ENCODE results near the gene CCR5. TPM values are rescaled to one million over a fixed set of nuclear protein-coding genes. Genes with fewer than 3 reads are reported as not detected.

Gene CCR5
- total and polyA plus RNA-seq, 4 donors, result 0.06 to 0.75 (median 0.37) TPM

DNA sequence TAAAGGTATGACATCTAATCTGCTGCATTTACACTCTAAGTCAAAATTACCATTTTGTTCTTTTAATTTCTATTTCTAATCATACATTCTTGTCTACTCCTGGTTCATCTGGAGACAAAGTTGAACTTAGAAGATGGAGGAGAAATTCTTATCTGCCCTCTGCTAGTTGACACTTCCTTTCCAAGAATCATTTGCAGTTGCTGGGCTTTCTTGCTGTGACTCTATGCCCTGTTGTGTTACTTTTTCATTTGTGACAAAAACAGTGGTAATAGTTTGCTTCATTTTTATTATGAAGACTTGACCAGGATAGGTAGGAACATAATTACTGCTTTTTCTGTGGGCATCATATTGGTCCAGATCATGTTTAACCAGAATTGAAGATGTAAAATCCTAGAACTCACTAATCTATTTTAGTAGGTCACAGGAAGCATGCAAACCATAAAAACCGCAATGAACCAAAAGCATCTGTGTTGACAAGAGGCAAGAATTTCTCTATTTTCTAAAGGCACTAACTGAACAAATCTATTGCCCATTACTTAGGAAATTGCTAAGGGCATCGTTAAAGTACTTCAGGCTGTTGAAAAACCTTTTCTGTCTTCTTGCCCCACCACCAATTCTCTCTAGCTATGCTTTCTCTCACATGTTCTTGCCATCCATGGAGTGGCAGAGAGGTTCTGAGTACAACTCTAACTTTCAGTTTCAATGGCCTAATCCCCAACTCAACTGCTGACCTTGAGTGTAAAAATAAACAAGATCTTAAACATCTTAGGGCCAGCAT, 21.1 kb upstream of the CCR5 start:
- no peak for DNase-seq (ENCODE audit: low spot score)
- 68% methylated on average over 2 of the region's 2 CpGs for WGBS
- TF ChIP-seq GABPA (IDR thresholded peaks at IDR 0.05 in 1 of 2, conservative IDR thresholded peaks at IDR 0.05 in 1 of 2), result no peak
- TF ChIP-seq, protein P1, sequence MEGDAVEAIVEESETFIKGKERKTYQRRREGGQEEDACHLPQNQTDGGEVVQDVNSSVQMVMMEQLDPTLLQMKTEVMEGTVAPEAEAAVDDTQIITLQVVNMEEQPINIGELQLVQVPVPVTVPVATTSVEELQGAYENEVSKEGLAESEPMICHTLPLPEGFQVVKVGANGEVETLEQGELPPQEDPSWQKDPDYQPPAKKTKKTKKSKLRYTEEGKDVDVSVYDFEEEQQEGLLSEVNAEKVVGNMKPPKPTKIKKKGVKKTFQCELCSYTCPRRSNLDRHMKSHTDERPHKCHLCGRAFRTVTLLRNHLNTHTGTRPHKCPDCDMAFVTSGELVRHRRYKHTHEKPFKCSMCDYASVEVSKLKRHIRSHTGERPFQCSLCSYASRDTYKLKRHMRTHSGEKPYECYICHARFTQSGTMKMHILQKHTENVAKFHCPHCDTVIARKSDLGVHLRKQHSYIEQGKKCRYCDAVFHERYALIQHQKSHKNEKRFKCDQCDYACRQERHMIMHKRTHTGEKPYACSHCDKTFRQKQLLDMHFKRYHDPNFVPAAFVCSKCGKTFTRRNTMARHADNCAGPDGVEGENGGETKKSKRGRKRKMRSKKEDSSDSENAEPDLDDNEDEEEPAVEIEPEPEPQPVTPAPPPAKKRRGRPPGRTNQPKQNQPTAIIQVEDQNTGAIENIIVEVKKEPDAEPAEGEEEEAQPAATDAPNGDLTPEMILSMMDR (IDR thresholded peaks at IDR 0.05; ENCODE audit: low read depth, low read length, missing input control), result no peak
- H3K27me3 ChIP-seq (ENCODE audit: control insufficient read depth in 4 of 4, insufficient read depth in 4 of 4, low read length in 3 of 4), result peaks cover 0 to 3% (median 0%) of the 10 kb centered on the region in 4 donors
- H3K4me3 ChIP-seq (ENCODE audit: low read depth in 1 of 3, low read length in 3 of 3), result no peak overlapping the region
- H3K9ac ChIP-seq (ENCODE audit: low read depth in 1 of 2, low read length in 2 of 2), result no peak overlapping the region
- no peaks in the 10 kb centered on the region for H3K9me3 ChIP-seq (ENCODE audit: control insufficient read depth in 4 of 4, low read length in 3 of 4)
- H3K4me1 ChIP-seq (ENCODE audit: control insufficient read depth in 4 of 4, insufficient read depth in 4 of 4, low read length in 3 of 4), result no peaks in the 10 kb centered on the region
- no peaks in the 10 kb centered on the region for H3K36me3 ChIP-seq (ENCODE audit: control insufficient read depth in 4 of 4, insufficient read depth in 3 of 4, low read depth in 1 of 4, low read length in 3 of 4)
- no peak overlapping the region for H3K27ac ChIP-seq (ENCODE audit: low read depth in 1 of 2, low read length in 2 of 2)

DNA sequence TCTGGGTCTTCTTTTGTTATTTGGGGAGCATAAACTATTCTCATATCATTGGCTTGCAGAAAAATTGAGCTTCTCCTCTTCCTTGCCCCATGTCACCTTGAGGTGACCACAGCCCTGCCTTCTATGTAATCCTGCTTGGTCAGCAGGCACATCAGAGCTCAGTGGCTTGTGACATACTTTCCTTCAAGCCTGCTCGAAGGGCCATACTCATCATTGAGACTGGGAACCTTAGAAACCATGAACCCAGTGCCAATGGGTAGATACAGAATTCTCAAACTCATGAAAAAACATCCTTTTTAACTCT, 20.5 kb upstream of the CCR5 start:
- TF ChIP-seq, protein P2, sequence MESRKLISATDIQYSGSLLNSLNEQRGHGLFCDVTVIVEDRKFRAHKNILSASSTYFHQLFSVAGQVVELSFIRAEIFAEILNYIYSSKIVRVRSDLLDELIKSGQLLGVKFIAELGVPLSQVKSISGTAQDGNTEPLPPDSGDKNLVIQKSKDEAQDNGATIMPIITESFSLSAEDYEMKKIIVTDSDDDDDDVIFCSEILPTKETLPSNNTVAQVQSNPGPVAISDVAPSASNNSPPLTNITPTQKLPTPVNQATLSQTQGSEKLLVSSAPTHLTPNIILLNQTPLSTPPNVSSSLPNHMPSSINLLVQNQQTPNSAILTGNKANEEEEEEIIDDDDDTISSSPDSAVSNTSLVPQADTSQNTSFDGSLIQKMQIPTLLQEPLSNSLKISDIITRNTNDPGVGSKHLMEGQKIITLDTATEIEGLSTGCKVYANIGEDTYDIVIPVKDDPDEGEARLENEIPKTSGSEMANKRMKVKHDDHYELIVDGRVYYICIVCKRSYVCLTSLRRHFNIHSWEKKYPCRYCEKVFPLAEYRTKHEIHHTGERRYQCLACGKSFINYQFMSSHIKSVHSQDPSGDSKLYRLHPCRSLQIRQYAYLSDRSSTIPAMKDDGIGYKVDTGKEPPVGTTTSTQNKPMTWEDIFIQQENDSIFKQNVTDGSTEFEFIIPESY (IDR thresholded peaks at IDR 0.05), result no peak
- no peak for TF ChIP-seq TAF1 (conservative IDR thresholded peaks at IDR 0.05)
- TF ChIP-seq NR2F2 (IDR thresholded peaks at IDR 0.05), result no peak
- TF ChIP-seq, protein P1 (IDR thresholded peaks at IDR 0.05; ENCODE audit: low read depth, low read length, missing input control), result no peak

DNA sequence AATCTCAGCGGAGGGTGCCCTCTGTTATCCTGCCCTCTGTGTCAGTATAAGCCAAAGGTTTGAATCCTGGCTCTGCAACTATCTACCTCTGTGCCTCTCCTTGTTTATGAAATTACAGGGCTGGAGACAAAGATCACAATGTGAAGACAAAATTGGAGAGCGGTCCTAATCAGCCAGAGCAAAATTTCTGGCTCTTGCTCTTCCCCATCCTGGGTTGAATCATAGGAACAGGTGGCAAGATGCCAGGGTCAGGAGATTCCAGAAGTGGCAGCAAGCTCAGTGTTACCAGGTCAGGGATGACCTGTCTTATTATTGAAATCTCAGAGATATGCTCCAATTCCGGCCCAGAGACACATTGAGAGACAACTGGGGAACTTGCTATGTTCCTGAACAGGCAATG, 19.1 kb upstream of the CCR5 start:
- no peak for DNase-seq (ENCODE audit: low spot score)
- whole genome bisulfite sequencing, result 83% methylated on average over 3 of the region's 3 CpGs
- Histone ChIP-seq H3K36me3 (ENCODE audit: control insufficient read depth in 4 of 4, insufficient read depth in 3 of 4, low read depth in 1 of 4, low read length in 3 of 4) (no peaks in the 10 kb centered on the region), H3K4me3 (ENCODE audit: low read depth in 1 of 3, low read length in 3 of 3) (no peak overlapping the region), H3K27ac (ENCODE audit: low read depth in 1 of 2, low read length in 2 of 2) (no peak overlapping the region), H3K9me3 (ENCODE audit: control insufficient read depth in 4 of 4, low read length in 3 of 4) (no peaks in the 10 kb centered on the region), H3K4me1 (ENCODE audit: control insufficient read depth in 4 of 4, insufficient read depth in 4 of 4, low read length in 3 of 4) (no peaks in the 10 kb centered on the region), H3K9ac (ENCODE audit: low read depth in 1 of 2, low read length in 2 of 2) (no peak overlapping the region), H3K27me3 (ENCODE audit: control insufficient read depth in 4 of 4, insufficient read depth in 4 of 4, low read length in 3 of 4) (peaks cover 0 to 3% (median 0%) of the 10 kb centered on the region in 4 donors)
- TF ChIP-seq GABPA (IDR thresholded peaks at IDR 0.05 in 1 of 2, conservative IDR thresholded peaks at IDR 0.05 in 1 of 2) (no peak), FOXA1 (IDR thresholded peaks at IDR 0.05) (no peak), NR2F2 (IDR thresholded peaks at IDR 0.05) (no peak), TAF1 (conservative IDR thresholded peaks at IDR 0.05) (no peak), RAD21 (IDR thresholded peaks at IDR 0.05) (no peak), FOXA2 (IDR thresholded peaks at IDR 0.05) (no peak), HNF4A (conservative IDR thresholded peaks at IDR 0.05) (no peak), RXRA (IDR thresholded peaks at IDR 0.05) (no peak)
- TF ChIP-seq, protein P3, sequence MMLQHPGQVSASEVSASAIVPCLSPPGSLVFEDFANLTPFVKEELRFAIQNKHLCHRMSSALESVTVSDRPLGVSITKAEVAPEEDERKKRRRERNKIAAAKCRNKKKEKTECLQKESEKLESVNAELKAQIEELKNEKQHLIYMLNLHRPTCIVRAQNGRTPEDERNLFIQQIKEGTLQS (IDR thresholded peaks at IDR 0.05), result no peak
- TF ChIP-seq, protein P4, sequence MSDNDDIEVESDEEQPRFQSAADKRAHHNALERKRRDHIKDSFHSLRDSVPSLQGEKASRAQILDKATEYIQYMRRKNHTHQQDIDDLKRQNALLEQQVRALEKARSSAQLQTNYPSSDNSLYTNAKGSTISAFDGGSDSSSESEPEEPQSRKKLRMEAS (IDR thresholded peaks at IDR 0.05), result no peak
- TF ChIP-seq, protein P2 (IDR thresholded peaks at IDR 0.05), result no peak
- TF ChIP-seq, protein P5, sequence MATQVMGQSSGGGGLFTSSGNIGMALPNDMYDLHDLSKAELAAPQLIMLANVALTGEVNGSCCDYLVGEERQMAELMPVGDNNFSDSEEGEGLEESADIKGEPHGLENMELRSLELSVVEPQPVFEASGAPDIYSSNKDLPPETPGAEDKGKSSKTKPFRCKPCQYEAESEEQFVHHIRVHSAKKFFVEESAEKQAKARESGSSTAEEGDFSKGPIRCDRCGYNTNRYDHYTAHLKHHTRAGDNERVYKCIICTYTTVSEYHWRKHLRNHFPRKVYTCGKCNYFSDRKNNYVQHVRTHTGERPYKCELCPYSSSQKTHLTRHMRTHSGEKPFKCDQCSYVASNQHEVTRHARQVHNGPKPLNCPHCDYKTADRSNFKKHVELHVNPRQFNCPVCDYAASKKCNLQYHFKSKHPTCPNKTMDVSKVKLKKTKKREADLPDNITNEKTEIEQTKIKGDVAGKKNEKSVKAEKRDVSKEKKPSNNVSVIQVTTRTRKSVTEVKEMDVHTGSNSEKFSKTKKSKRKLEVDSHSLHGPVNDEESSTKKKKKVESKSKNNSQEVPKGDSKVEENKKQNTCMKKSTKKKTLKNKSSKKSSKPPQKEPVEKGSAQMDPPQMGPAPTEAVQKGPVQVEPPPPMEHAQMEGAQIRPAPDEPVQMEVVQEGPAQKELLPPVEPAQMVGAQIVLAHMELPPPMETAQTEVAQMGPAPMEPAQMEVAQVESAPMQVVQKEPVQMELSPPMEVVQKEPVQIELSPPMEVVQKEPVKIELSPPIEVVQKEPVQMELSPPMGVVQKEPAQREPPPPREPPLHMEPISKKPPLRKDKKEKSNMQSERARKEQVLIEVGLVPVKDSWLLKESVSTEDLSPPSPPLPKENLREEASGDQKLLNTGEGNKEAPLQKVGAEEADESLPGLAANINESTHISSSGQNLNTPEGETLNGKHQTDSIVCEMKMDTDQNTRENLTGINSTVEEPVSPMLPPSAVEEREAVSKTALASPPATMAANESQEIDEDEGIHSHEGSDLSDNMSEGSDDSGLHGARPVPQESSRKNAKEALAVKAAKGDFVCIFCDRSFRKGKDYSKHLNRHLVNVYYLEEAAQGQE (IDR thresholded peaks at IDR 0.05), result no peak

More for the DNA sequence above, 20.5 kb upstream of the CCR5 start:
- no peaks in the 10 kb centered on the region for H3K9me3 ChIP-seq (ENCODE audit: control insufficient read depth in 4 of 4, low read length in 3 of 4)
- H3K9ac ChIP-seq (ENCODE audit: low read depth in 1 of 2, low read length in 2 of 2), result no peak overlapping the region
- DNase-seq (ENCODE audit: low spot score), result no peak
- no peaks in the 10 kb centered on the region for H3K36me3 ChIP-seq (ENCODE audit: control insufficient read depth in 4 of 4, insufficient read depth in 3 of 4, low read depth in 1 of 4, low read length in 3 of 4)
- WGBS, result 53% methylated on average over 1 of the region's 1 CpG
- H3K27me3 ChIP-seq (ENCODE audit: control insufficient read depth in 4 of 4, insufficient read depth in 4 of 4, low read length in 3 of 4), result peaks cover 0 to 3% (median 0%) of the 10 kb centered on the region in 4 donors
- H3K4me3 ChIP-seq (ENCODE audit: low read depth in 1 of 3, low read length in 3 of 3), result no peak overlapping the region
- no peaks in the 10 kb centered on the region for H3K4me1 ChIP-seq (ENCODE audit: control insufficient read depth in 4 of 4, insufficient read depth in 4 of 4, low read length in 3 of 4)
- H3K27ac ChIP-seq (ENCODE audit: low read depth in 1 of 2, low read length in 2 of 2), result no peak overlapping the region
